SIG-M5 (cell line): Measurements from ENCODE around the gene BANF1.

Experiments used
- DNase-seq: peaks from one replicate; lab custom pipeline; 2025; lab: John Stamatoyannopoulos, UW

BANF1 gene

GRCh38 chr11:66001942-66002647 lies at the start of gene BANF1, which contains the start of gene EIF1AD:
Gene BANF1, plus strand, starts transcription at chr11:66002503. Its CDS starts 748 bp downstream, at chr11:66003251.
Gene EIF1AD, minus strand, starts transcription at chr11:66002157. Its CDS starts 1,768 bp downstream, at chr11:66000389.
- peak; percentile 93 for DNase-seq

GRCh38 chr11:65953471-65953870 lies 48.8 kb upstream of the BANF1 start:
- DNase-seq: no peak

- DNase-seq: no peak
Measured at GRCh38 chr11:65954771-65955170, 47.5 kb upstream of the BANF1 start.

- no peak for DNase-seq
Measured at GRCh38 chr11:65958291-65958690, 44.0 kb upstream of the BANF1 start.

GRCh38 chr11:65958774-65959420 lies 43.4 kb upstream of the BANF1 start:
- no peak for DNase-seq

GRCh38 chr11:65960824-65961266 lies 41.5 kb upstream of the BANF1 start:
- DNase-seq: no peak

GRCh38 chr11:65961267-65962140 lies 40.8 kb upstream of the BANF1 start, which contains the start of gene SART1:
Gene SART1, plus strand, starts transcription at chr11:65961734. Its CDS starts 47 bp downstream, at chr11:65961781.
- peak; percentile 91 for DNase-seq

GRCh38 chr11:65962141-65962564 lies 40.1 kb upstream of the BANF1 start:
- no peak for DNase-seq

- no peak for DNase-seq
Measured at GRCh38 chr11:65964906-65965305, 37.4 kb upstream of the BANF1 start.

GRCh38 chr11:65965986-65966762 lies 36.1 kb upstream of the BANF1 start:
- DNase-seq: no peak

GRCh38 chr11:65967329-65967934 lies 34.9 kb upstream of the BANF1 start:
- no peak for DNase-seq

- DNase-seq: no peak
Measured at GRCh38 chr11:65968600-65969482, 33.5 kb upstream of the BANF1 start.

- DNase-seq: no peak
Measured at GRCh38 chr11:65972116-65972515, 30.2 kb upstream of the BANF1 start.

- DNase-seq: no peak
Measured at GRCh38 chr11:65973439-65974110, 28.7 kb upstream of the BANF1 start.

- DNase-seq: no peak
Measured at GRCh38 chr11:65975771-65976170, 26.5 kb upstream of the BANF1 start.

- DNase-seq: no peak
Measured at GRCh38 chr11:65976216-65977176, 25.8 kb upstream of the BANF1 start.

- DNase-seq: no peak
Measured at GRCh38 chr11:65977621-65978390, 24.5 kb upstream of the BANF1 start.
